Ectodermal cell (in vitro differentiated cells): ENCODE measurements around the gene MYO5B.
"Not testable (repeated sequence)": the region's sequence is repeated elsewhere in the genome, so short reads cannot be mapped to it uniquely, and the experiment has no call there.

Source experiments
- H3K27ac ChIP-seq: 2 replicates; pipeline ENCODE4 v1.7.0; 2013; ENCODE audit warnings: mild to moderate bottlenecking, low read depth, low read length; ENCODE audit not compliant: insufficient read depth, poor library complexity, severe bottlenecking
- H3K27me3 ChIP-seq: 2 replicates; pipeline ENCODE4 v1.7.0; 2013; ENCODE audit warnings: mild to moderate bottlenecking, low read length; ENCODE audit not compliant: insufficient read depth, control insufficient read depth, poor library complexity, severe bottlenecking
- H3K36me3 ChIP-seq: one replicate; pipeline ENCODE4 v1.7.0; 2013; ENCODE audit warnings: low read length; ENCODE audit not compliant: control insufficient read depth, insufficient read depth
- H3K4me1 ChIP-seq: one replicate; pipeline ENCODE4 v1.7.0; 2013; ENCODE audit warnings: low read length; ENCODE audit not compliant: control insufficient read depth, insufficient read depth
- H3K4me3 ChIP-seq: 2 replicates; pipeline ENCODE4 v1.7.0; 2013; ENCODE audit warnings: low read depth, low read length, control low read depth; ENCODE audit not compliant: insufficient read depth
- H3K9me3 ChIP-seq: 2 replicates; pipeline ENCODE4 v1.7.0; 2013; ENCODE audit warnings: mild to moderate bottlenecking, low read length, moderate library complexity; ENCODE audit not compliant: control insufficient read depth
- WGBS, 2 experiments: methylation state at CpG; one replicate each; pipeline ENCODE4 v1.1.7; 2013; ENCODE audit warnings: missing lambda C conversion rate in 2 of 2; 5-methylcytosine and 5-hydroxymethylcytosine counted together

The MYO5B gene

DNA sequence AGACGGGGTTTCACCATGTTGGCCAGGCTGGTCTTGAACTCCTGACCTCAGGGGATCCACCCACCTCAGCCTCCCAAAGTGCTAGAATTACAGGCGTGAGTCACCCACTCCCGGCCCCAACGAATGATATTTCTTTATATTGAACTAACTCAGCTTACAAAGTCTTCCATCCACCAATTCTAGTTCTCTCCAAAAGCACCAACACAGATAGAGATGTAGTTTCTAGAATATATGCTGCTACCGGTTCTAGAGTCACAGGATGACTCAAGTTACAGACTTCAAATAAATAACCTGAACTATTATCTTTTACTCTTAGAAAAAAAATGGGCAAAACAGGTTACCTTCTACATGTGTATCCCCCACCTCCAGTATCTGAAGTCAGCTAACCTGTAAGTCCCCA lies 390.9 kb downstream of the MYO5B start:
- H3K4me3 ChIP-seq: no peak overlapping the region
- WGBS, 2 experiments: 88 to 99% methylated on average over 5 of the region's 5 CpGs
- H3K36me3 ChIP-seq: no peaks in the 10 kb centered on the region
- H3K4me1 ChIP-seq: no peaks in the 10 kb centered on the region
- no peaks in the 10 kb centered on the region for H3K9me3 ChIP-seq
- H3K27ac ChIP-seq: no peak overlapping the region
- H3K27me3 ChIP-seq: no peaks in the 10 kb centered on the region

DNA sequence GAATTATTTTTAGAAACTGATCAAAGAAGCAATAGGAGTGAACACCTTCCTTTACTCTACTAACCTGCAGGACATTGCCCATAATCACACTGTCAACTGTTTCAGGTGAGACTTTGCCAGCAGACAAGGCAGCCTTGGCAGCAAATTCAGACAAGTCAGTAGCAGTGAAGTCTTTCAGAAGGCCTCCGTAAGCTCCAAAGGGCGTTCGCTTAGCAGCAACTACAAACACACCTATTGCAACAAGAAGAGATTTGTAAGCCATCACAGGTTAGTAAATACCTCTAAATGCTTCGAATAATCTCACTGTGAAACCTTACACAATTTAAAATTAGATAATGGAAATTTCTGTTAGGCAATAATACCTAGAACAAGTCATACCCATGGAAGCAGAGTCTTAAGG lies 392.3 kb downstream of the MYO5B start:
- 91 to 100% methylated on average over 3 to 4 of the region's 4 CpGs for WGBS, 2 experiments
- no peaks in the 10 kb centered on the region for H3K27me3 ChIP-seq
- no peak overlapping the region for H3K27ac ChIP-seq
- H3K4me1 ChIP-seq: no peaks in the 10 kb centered on the region
- no peak overlapping the region for H3K4me3 ChIP-seq
- no peaks in the 10 kb centered on the region for H3K36me3 ChIP-seq
- H3K9me3 ChIP-seq: no peaks in the 10 kb centered on the region

DNA sequence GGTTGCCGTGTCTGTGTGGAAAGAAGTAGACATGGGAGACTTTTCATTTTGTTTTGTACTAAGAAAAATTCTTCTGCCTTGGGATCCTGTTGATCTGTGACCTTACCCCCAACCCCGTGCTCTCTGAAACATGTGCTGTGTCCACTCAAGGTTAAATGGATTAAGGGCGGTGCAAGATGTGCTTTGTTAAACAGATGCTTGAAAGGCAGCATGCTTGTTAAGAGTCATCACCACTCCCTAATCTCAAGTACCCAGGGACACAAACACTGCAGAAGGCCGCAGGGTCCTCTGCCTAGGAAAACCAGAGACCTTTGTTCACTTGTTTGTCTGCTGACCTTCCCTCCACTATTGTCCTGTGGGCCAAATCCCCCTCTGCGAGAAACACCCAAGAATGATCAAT lies 394.5 kb downstream of the MYO5B start:
- WGBS, 2 experiments: 96 to 100% methylated on average over 1 to 3 of the region's 5 CpGs
- H3K36me3 ChIP-seq, H3K9me3 ChIP-seq, H3K27ac ChIP-seq, H3K4me3 ChIP-seq, H3K4me1 ChIP-seq, H3K27me3 ChIP-seq: not testable (repeated sequence)

DNA sequence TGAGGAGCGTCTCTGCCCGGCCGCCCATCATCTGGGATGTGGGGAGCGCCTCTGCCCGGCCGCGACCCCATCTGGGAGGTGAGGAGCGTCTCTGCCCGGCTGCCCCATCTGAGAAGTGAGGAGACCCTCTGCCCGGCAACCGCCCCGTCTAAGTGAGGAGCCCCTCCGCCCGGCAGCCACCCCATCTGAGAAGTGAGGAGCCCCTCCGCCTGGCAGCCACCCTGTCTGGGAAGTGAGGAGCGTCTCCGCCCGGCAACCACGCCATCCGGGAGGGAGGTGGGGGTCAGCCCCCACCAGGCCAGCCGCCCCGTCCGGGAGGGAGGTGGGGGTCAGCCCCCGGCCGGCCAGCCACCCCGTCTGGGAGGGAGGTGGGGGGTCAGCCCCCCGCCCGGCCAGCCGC lies 395.1 kb downstream of the MYO5B start:
- not testable (repeated sequence) for H3K4me1 ChIP-seq, H3K36me3 ChIP-seq, H3K9me3 ChIP-seq, H3K4me3 ChIP-seq, H3K27me3 ChIP-seq, H3K27ac ChIP-seq
- 93% methylated on average over 13 to 24 of the region's 29 CpGs for WGBS, 2 experiments

DNA sequence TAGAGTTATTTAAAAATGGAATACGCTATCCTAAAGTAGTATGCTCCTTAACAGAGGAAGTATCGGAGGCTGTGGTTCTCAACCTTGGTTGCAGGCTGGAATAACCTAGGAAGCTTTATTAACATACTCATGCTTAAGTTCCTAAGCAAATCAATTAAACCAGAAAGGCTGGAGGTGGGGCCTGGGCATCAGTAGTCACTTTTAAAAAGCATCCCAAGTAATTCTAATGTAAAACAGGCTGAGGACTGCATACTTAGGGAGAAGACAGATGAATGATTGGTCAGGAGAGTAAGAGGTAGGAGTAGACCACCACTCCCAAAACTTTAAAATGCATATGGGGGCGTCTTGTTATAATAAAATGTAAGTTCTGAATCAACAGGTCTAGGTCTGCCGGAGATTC lies 396.9 kb downstream of the MYO5B start:
- no peaks in the 10 kb centered on the region for H3K4me1 ChIP-seq
- no peaks in the 10 kb centered on the region for H3K27me3 ChIP-seq
- 92 to 93% methylated on average over 4 of the region's 4 CpGs for WGBS, 2 experiments
- H3K9me3 ChIP-seq: no peaks in the 10 kb centered on the region
- H3K27ac ChIP-seq: no peak overlapping the region
- no peak overlapping the region for H3K4me3 ChIP-seq
- peaks cover 6% of the 10 kb centered on the region for H3K36me3 ChIP-seq

DNA sequence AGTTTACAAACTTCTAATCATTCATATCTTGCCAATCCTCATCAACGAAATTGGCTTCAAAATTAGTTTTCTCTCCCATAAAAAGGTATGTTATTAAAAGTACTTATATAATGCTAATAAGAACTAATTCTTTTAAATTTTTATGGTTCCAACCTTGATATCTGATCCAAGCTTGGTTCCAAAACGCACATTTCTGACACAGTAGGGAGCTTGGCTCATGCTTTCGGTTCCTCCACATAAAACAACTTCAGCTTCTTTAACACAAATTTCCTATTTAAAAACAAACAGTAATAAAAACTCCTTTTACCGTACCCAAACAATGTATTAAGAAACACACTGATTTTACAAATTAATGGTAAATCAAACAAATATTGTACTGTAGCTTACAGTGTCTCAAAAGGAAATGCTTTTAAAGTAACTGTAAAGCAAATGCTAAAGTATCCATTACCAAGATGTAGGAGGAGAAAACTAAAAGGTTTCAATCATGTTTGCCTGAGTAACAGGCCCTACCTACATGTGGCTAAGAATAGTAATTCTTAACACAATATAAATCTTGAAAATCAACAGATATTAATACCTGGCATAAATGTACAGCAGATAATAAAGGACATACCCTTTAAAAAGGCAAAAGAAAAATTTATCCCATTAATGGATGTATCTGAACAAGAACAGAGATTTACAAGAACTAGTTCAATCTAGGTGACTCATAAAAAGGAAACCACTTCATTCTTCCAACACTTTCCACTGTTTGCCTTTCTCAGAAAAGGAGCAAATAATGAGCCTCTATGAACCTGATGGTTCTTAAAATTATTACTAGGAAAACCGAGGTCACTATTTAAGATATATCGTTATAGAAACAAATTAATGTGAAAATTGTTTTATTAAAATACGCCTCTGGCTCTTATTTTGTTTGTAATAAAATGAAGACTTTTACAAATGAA lies 399.1 kb downstream of the MYO5B start:
- Histone ChIP-seq H3K9me3 (no peaks in the 10 kb centered on the region), H3K4me1 (no peaks in the 10 kb centered on the region), H3K36me3 (peaks cover 11% of the 10 kb centered on the region), H3K4me3 (no peak overlapping the region), H3K27me3 (no peaks in the 10 kb centered on the region), H3K27ac (no peak overlapping the region)
- WGBS, 2 experiments: 88 to 96% methylated on average over 4 to 5 of the region's 7 CpGs

DNA sequence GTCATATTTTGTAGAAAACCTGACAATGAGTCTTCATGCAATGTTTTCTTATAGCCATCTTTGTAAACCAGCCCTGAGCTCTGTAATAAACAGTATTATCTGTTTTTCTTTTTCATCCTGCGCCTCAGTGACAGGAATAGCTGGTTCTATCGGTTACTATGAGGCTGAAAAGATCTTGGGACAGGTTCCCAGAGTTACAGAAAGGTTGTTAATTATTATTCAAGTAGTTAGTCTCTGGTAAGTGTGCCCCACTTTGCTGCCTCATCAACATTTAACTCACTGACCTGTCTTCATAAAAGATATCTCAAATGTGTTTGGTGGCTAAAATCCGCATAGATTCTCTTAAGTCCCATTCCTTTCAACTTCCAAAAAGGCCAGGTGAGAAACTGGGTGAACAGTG lies 400.2 kb downstream of the MYO5B start:
- Histone ChIP-seq H3K36me3 (peaks cover 11% of the 10 kb centered on the region), H3K27ac (no peak overlapping the region), H3K27me3 (no peaks in the 10 kb centered on the region), H3K9me3 (no peaks in the 10 kb centered on the region), H3K4me1 (no peaks in the 10 kb centered on the region), H3K4me3 (no peak overlapping the region)
- 94 to 96% methylated on average over 2 to 3 of the region's 3 CpGs for WGBS, 2 experiments

DNA sequence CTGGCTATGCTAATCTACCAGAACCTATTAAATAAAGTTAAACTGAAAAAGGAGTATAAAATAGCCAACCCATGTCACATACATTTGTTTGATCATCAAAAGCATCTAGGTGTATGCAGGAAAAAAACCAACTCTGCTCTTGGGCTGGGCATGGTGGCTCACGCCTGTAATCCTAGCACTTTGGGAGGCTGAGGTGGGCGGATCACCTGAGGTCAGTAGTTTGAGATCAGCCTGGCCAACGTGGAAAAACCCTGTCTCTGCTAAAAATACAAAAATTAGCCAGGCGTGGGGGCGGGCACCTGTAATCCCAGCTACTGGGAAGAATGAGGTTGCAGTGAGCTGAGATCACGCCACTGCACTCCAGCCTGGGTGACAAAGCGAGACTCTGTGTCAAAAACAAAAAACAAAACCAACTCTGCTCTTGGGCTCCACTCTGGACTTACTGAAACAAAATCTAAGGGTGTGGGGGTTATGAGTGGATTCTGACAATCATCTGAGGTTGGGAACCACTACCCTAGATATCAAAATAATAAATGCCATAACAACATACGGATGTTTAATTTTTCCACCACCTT lies 405.3 kb downstream of the MYO5B start:
- H3K9me3 ChIP-seq, H3K4me1 ChIP-seq, H3K4me3 ChIP-seq, H3K27ac ChIP-seq, H3K27me3 ChIP-seq: not testable (repeated sequence)
- peaks cover 11% of the 10 kb centered on the region for H3K36me3 ChIP-seq
- 91 to 93% methylated on average over 8 of the region's 8 CpGs for WGBS, 2 experiments

DNA sequence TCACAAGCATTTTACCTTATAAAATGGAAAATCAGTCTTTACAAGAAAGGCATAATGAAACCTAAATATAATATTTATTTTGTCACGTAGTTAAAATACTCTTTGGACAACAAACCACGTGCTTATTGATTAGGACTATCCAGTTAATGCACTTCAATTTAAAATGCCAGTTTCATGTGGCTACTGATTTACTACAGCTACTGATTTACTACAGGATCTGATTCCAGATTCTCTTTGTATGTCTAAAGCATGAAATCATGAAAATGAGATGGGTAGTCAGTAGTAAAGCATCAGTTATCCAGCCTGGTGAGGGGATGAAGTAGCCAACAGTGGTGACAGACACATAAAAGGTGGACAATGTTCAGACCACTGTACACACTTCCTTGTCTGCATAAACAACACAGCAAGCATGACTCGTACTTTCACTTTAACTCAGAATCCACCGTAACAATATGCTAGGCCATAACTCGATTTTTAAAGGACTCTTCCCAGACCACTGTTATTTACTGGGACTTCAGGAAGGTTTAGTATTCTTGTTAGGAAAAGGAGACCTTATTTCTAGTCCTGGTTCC lies 406.5 kb downstream of the MYO5B start:
- Histone ChIP-seq H3K27me3 (no peaks in the 10 kb centered on the region), H3K9me3 (no peaks in the 10 kb centered on the region), H3K4me3 (no peak overlapping the region), H3K4me1 (no peaks in the 10 kb centered on the region), H3K36me3 (peaks cover 6% of the 10 kb centered on the region), H3K27ac (no peak overlapping the region)
- WGBS, 2 experiments: 91 to 94% methylated on average over 5 of the region's 5 CpGs

DNA sequence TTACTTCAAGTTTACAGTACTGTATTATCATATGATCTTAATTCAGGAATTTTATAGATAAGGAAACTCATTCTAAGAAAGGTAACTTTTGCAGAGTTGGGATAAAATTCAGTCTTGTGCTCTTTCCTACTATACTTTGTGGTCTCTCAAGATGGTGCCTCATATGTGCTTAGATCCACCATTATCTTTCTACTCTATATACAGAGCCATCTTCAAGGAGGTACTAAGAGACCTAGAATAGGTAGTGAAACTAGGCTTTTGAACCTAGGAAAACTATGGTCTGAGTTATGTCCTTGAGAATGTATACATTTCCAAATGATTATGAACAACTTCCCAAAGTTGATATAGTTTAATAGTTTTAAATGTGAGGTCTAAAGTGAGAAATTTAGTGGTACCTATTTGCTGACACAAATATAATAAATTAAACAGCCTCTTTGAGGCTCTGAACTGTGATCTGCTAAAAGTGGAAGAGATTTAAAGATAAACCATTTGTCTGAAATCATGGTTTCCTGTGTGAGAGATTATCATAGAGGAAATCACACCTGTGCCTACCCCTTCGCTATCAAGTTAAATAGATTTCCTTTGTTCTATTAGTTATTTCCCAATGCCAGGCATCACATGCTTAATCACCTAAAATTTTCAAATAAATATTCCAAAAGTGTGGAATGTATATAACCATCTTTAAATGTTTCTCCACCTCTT lies 408.8 kb downstream of the MYO5B start:
- Histone ChIP-seq H3K27me3 (no peaks in the 10 kb centered on the region), H3K27ac (no peak overlapping the region), H3K36me3 (peaks cover under 1% of the 10 kb centered on the region), H3K4me1 (no peaks in the 10 kb centered on the region), H3K9me3 (no peaks in the 10 kb centered on the region), H3K4me3 (no peak overlapping the region)
- WGBS, 2 experiments: no CpG with 5 or more reads among the region's 1 CpG
